Calu3 (cell line): Measurements from ENCODE around the gene CR1L. TPM values are rescaled to one million over a fixed set of nuclear protein-coding genes. Genes with fewer than 3 reads are reported as not detected.
"Not testable (repeated sequence)": the region's sequence is repeated elsewhere in the genome, so short reads cannot be mapped to it uniquely, and the experiment has no call there.

Source experiments
- BruUV-seq: library from RNA; stranded (reverse); fragments of 400-500 nt; replicated peaks from 2 replicates; lab custom pipeline; 2021; lab: Mats Ljungman, UMichigan
- CTCF ChIA-PET: fragments of 300-600 bp; sonication (Branson Sonifier 250); formaldehyde crosslinking; loops from one replicate; lab custom pipeline; 2022; ENCODE audit warnings: antibody characterized with exemption; lab: Charles Lee
- DNase-seq: peaks from one replicate; pipeline ENCODE4 v3.0.0; 2022
- H3K27ac Mint-ChIP-seq: one replicate; pipeline ENCODE4 v1.8.0; 2022; ENCODE audit warnings: mixed read lengths; ENCODE audit not compliant: unreplicated experiment
- H3K27me3 Mint-ChIP-seq: one replicate; pipeline ENCODE4 v1.8.0; 2022; ENCODE audit warnings: mixed read lengths; ENCODE audit not compliant: unreplicated experiment
- H3K36me3 Mint-ChIP-seq: one replicate; pipeline ENCODE4 v1.8.0; 2022; ENCODE audit warnings: mild to moderate bottlenecking, moderate library complexity, mixed read lengths; ENCODE audit not compliant: insufficient read depth, unreplicated experiment
- H3K4me1 Mint-ChIP-seq: one replicate; pipeline ENCODE4 v1.8.0; 2022; ENCODE audit warnings: mild to moderate bottlenecking, low read depth, mixed read lengths; ENCODE audit not compliant: unreplicated experiment
- H3K4me3 Mint-ChIP-seq: one replicate; pipeline ENCODE4 v1.8.0; 2022; ENCODE audit warnings: mild to moderate bottlenecking, low read depth, moderate library complexity, mixed read lengths; ENCODE audit not compliant: unreplicated experiment
- H3K9me3 Mint-ChIP-seq: one replicate; pipeline ENCODE4 v1.8.0; 2022; ENCODE audit warnings: low read depth, mixed read lengths; ENCODE audit not compliant: unreplicated experiment
- intact Hi-C: fragments of 100-400 bp; cut with micrococcal nuclease; formaldehyde crosslinking; loops from one replicate; pipeline ENCODE4 v1.10.0; 2022; ENCODE audit not compliant: unreplicated experiment
- total RNA-seq: library from RNA; stranded (reverse); gene quantifications from 2 replicates; pipeline ENCODE4 v1.2.3, GENCODE V29; 2022
- TF ChIP-seq, protein P1 (sequence below): fragments of 200-600 bp; IDR thresholded peaks from one replicate; pipeline ENCODE4 v1.8.0; 2022; ENCODE audit warnings: antibody characterized with exemption; ENCODE audit not compliant: unreplicated experiment

Gene CR1L
- total RNA-seq, 1 experiment from 2014 or later = not detected

DNA sequence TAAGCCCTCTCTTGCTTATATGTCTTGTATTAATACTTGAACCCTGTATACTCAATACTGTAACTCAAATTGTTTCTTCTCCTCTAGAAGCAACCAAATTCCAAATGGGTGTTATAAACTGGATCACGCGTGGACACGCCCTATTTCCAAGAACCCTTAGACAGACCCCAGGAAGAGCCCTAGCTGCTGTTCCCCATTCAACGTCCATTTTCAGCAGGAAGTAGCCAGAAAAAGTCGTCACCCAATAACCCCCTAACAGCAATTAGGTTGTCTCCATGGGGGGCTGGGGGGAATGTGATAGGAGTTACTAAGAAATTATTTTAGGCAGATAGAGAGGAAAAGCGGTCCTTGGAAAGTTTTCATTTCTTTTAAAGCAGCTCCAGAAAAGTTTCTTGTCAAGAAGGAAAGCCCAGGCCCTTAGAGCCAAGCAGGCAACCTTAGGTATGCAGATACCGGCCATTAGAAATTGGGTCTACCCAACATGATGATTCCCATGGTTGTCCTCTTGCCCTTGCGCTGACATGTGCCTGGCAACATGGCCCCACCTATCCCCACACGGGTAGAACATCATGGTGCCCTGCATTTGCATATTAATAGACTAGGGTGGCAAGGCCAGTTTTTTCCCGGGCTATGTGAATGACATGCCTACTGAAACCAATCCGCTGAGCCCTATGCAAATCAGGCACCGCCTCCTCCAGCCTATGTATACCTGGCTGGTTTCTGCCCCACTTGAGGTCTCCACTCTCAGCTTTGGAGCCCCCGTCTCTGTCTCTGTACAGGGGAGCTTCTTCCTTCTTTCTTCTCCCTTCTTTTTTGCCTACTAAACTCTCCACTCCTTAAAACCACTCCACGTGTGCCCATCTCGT is 102.9 kb downstream of the CR1L start:
- Mint-ChIP-seq H3K4me3 (peak overlapping the region; percentile 5), H3K36me3 (peaks cover 22% of the 10 kb centered on the region), H3K9me3 (no peaks in the 10 kb centered on the region), H3K4me1 (peaks cover 47% of the 10 kb centered on the region), H3K27me3 (no peaks in the 10 kb centered on the region), H3K27ac (peak overlapping the region; percentile 74)
- BruUV-seq = no TSS peak
- intact Hi-C loops = loop anchor here (5.0 kb wide), 1 partner anchor 49 kb away; no protein-coding TSS in a partner anchor
- DNase-seq = peak; percentile 60
- CTCF ChIA-PET = interaction anchor here (0.8 kb wide), 1 partner anchor 45 kb away, joined by 3 read pairs; no protein-coding TSS in a partner anchor
- TF ChIP-seq, protein P1, sequence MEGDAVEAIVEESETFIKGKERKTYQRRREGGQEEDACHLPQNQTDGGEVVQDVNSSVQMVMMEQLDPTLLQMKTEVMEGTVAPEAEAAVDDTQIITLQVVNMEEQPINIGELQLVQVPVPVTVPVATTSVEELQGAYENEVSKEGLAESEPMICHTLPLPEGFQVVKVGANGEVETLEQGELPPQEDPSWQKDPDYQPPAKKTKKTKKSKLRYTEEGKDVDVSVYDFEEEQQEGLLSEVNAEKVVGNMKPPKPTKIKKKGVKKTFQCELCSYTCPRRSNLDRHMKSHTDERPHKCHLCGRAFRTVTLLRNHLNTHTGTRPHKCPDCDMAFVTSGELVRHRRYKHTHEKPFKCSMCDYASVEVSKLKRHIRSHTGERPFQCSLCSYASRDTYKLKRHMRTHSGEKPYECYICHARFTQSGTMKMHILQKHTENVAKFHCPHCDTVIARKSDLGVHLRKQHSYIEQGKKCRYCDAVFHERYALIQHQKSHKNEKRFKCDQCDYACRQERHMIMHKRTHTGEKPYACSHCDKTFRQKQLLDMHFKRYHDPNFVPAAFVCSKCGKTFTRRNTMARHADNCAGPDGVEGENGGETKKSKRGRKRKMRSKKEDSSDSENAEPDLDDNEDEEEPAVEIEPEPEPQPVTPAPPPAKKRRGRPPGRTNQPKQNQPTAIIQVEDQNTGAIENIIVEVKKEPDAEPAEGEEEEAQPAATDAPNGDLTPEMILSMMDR = no peak

DNA sequence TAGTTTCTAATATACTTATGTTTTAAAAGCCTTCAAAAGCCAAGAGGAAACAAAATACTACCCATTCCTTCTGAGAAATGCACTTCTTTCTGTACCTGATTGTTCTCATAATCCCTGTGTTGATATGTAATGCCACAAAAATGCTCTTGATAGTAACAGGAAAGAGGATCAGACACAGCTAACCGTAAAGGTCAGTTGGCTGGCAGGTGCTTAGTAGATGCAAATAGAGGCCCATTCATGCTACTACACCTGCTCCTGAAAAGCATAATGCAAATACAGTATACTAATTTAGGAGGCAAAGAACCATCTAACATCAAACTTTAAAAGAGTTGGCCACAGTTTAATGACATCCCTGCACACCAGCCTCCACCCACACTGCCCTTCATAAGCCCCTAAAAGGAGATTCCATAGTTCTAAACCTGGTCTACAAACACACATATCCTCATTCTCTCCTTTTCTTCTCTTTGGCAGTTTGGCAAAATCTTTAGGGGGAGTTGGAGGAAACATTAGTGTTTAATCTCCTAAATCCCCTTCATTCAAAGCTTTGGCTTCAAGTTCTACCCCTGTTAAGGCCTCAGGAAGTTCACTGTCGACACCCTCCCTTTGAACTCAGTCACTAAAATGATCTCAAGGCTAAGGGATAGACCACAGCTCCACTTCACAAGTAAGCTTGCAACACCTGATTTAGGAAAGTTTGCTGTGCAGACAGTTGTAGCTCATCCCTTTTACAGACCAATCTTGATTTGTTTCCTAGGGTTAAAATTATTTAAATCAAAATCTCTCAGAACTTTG is 104.0 kb downstream of the CR1L start:
- BruUV-seq = no TSS peak
- DNase-seq = peak; percentile 58
- peak overlapping the region; percentile 6 for H3K4me3 Mint-ChIP-seq
- TF ChIP-seq, protein P1 = no peak
- CTCF ChIA-PET = interaction anchor here (0.8 to 1.1 kb wide), 2 partner anchors 46 to 50 kb away, joined by 3 to 6 read pairs; no protein-coding TSS in a partner anchor
- no peaks in the 10 kb centered on the region for H3K9me3 Mint-ChIP-seq
- peak overlapping the region; percentile 74 for H3K27ac Mint-ChIP-seq
- peaks cover 48% of the 10 kb centered on the region for H3K4me1 Mint-ChIP-seq
- no peaks in the 10 kb centered on the region for H3K27me3 Mint-ChIP-seq
- intact Hi-C loops = loop anchor here (5.0 kb wide), 1 partner anchor 48 kb away; no protein-coding TSS in a partner anchor
- peaks cover 33% of the 10 kb centered on the region for H3K36me3 Mint-ChIP-seq

DNA sequence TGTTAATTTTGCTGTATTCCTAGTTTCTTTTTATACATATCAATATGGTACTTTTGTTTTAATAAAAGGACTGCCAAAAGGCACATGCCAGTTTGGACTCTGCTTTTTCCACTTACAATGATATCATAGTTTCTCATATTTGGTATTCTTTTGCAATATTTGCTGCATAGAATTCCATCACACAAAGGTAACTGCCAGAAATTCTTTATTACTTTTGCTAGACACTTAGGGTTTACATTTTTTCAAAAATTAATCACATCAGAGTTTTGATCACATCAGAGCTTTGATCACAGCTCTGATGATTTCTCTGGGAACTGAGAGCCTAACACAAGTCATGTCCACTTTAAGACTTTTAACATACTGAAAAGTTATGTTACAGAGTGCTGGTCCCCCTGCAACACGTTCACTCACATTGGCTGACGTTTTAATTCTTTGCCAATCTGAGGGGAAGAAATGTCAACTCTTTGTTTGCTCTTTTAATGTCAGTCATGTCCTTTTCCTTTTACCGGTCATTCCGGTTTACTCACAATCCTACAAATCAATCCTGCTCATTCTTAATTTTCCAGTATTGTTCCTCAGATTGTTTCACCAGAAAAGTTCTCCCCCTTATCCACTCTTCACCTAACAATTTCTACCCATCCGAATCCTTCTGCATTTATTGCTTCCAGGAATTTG is 105.8 kb downstream of the CR1L start:
- Mint-ChIP-seq H3K27me3 (no peaks in the 10 kb centered on the region), H3K4me1 (peaks cover 66% of the 10 kb centered on the region), H3K27ac (peak overlapping the region; percentile 91), H3K4me3 (peak overlapping the region; percentile 94), H3K9me3 (no peaks in the 10 kb centered on the region), H3K36me3 (peaks cover 48% of the 10 kb centered on the region)
- TF ChIP-seq, protein P1 = no peak
- CTCF ChIA-PET = interaction anchor here (2.0 kb wide), 1 partner anchor 47 kb away, joined by 7 read pairs; no protein-coding TSS in a partner anchor
- BruUV-seq = no TSS peak
- DNase-seq = peak; percentile 46
- intact Hi-C loops = loop anchor here (5.0 kb wide), 1 partner anchor 53 kb away; no protein-coding TSS in a partner anchor

GRCh38 chr1:207751463-207751789 is 106.5 kb downstream of the CR1L start:
- not testable (repeated sequence) for DNase-seq, H3K9me3 Mint-ChIP-seq, H3K27me3 Mint-ChIP-seq
- TSS peak; percentile 89 for BruUV-seq
- Mint-ChIP-seq H3K27ac (peak overlapping the region; percentile 91), H3K36me3 (peaks cover 53% of the 10 kb centered on the region), H3K4me1 (peaks cover 66% of the 10 kb centered on the region), H3K4me3 (peak overlapping the region; percentile 94)
- intact Hi-C loops = loop anchor here (5.0 kb wide), 1 partner anchor 54 kb away; no protein-coding TSS in a partner anchor
- CTCF ChIA-PET = interaction anchor here (1.7 to 2.0 kb wide), 2 partner anchors 46 to 53 kb away, joined by 4 to 7 read pairs; no protein-coding TSS in a partner anchor
